Measurements from ENCODE around the gene RNF115. TPM values are rescaled to one million over a fixed set of nuclear protein-coding genes. Genes with fewer than 3 reads are reported as not detected.

The RNF115 gene
- polyA plus RNA-seq, 1 donor from 2014 or later: 22.3 TPM

- Histone ChIP-seq H3K4me2 (ENCODE audit: low read length) (no peak overlapping the region), H3K27me3 (ENCODE audit: insufficient read depth, low read depth, low read length) (no peaks in the 10 kb centered on the region), H3K9me3 (ENCODE audit: low read length) (no peaks in the 10 kb centered on the region), H3F3A (ENCODE audit: insufficient read depth, low read length, poor library complexity, severe bottlenecking) (no peaks in the 10 kb centered on the region), H4K20me1 (ENCODE audit: insufficient read depth) (no peaks in the 10 kb centered on the region), H3K79me2 (replicated peaks; ENCODE audit: insufficient read depth, low read length) (no peaks in the 10 kb centered on the region), H3K36me3 (ENCODE audit: insufficient read depth, low read length) (no peaks in the 10 kb centered on the region), H3K4me3 (ENCODE audit: low read length) (no peak overlapping the region), H2AFZ (ENCODE audit: low read depth, low read length) (no peak overlapping the region), H3K27ac (ENCODE audit: low read length) (no peak overlapping the region), H3K9ac (ENCODE audit: low read length) (no peak overlapping the region), H3K9me2 (ENCODE audit: insufficient read depth, low read length) (no peaks in the 10 kb centered on the region)
- TF ChIP-seq EP300 (conservative IDR thresholded peaks at IDR 0.05; ENCODE audit: poor library complexity, severe bottlenecking) (no peak), SMC3 (conservative IDR thresholded peaks at IDR 0.05; ENCODE audit: poor library complexity) (no peak), RAD21 (conservative IDR thresholded peaks at IDR 0.05) (no peak), EZH2 (IDR thresholded peaks at IDR 0.05; ENCODE audit: borderline replicate concordance, insufficient read depth, low read length, poor library complexity, severe bottlenecking) (no peak), TAF1 (IDR thresholded peaks at IDR 0.05; ENCODE audit: low read depth) (no peak), REST (IDR thresholded peaks at IDR 0.05; ENCODE audit: borderline replicate concordance) (no peak), MXI1 (conservative IDR thresholded peaks at IDR 0.05; ENCODE audit: poor library complexity, severe bottlenecking) (no peak), POLR2AphosphoS5 (IDR thresholded peaks at IDR 0.05) (no peak)
- TF ChIP-seq, protein P1, sequence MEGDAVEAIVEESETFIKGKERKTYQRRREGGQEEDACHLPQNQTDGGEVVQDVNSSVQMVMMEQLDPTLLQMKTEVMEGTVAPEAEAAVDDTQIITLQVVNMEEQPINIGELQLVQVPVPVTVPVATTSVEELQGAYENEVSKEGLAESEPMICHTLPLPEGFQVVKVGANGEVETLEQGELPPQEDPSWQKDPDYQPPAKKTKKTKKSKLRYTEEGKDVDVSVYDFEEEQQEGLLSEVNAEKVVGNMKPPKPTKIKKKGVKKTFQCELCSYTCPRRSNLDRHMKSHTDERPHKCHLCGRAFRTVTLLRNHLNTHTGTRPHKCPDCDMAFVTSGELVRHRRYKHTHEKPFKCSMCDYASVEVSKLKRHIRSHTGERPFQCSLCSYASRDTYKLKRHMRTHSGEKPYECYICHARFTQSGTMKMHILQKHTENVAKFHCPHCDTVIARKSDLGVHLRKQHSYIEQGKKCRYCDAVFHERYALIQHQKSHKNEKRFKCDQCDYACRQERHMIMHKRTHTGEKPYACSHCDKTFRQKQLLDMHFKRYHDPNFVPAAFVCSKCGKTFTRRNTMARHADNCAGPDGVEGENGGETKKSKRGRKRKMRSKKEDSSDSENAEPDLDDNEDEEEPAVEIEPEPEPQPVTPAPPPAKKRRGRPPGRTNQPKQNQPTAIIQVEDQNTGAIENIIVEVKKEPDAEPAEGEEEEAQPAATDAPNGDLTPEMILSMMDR (IDR thresholded peaks at IDR 0.05; ENCODE audit: poor library complexity, severe bottlenecking): no peak
Measured at GRCh38 chr1:145710291-145711027, 113.4 kb downstream of the RNF115 start.

DNA sequence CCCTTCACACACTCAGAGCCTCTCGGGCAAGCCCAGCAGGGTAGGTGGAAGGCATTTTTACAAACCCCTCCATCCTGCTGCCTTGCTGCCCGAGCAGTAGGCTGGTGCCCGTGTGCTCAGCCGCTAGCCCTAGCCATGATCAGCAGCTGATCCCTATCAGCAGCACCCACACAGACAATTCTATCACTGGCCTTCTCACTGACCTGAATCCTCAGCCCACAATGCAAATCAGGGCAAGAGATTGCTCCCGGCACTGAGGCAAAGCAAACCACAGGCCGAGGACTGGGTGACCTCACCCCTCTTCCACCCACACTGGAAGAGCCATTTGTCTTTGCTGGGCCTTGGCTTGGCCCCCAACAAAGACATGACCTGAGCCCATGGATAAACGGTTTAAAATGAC is 115.8 kb downstream of the RNF115 start:
- Histone ChIP-seq H3K9ac (ENCODE audit: low read length) (no peak overlapping the region), H3K36me3 (ENCODE audit: insufficient read depth, low read length) (no peaks in the 10 kb centered on the region), H3K4me3 (ENCODE audit: low read length) (no peak overlapping the region), H3K9me3 (ENCODE audit: low read length) (no peaks in the 10 kb centered on the region), H3K4me2 (ENCODE audit: low read length) (no peak overlapping the region), H3K27me3 (ENCODE audit: insufficient read depth, low read depth, low read length) (no peaks in the 10 kb centered on the region), H4K20me1 (ENCODE audit: insufficient read depth) (no peaks in the 10 kb centered on the region), H3K27ac (ENCODE audit: low read length) (no peak overlapping the region), H2AFZ (ENCODE audit: low read depth, low read length) (no peak overlapping the region), H3K9me2 (ENCODE audit: insufficient read depth, low read length) (no peaks in the 10 kb centered on the region), H3F3A (ENCODE audit: insufficient read depth, low read length, poor library complexity, severe bottlenecking) (no peaks in the 10 kb centered on the region), H3K79me2 (replicated peaks; ENCODE audit: insufficient read depth, low read length) (no peaks in the 10 kb centered on the region)
- TF ChIP-seq, protein P1 (IDR thresholded peaks at IDR 0.05; ENCODE audit: poor library complexity, severe bottlenecking): no peak
- TF ChIP-seq POLR2AphosphoS5 (IDR thresholded peaks at IDR 0.05) (no peak), MXI1 (conservative IDR thresholded peaks at IDR 0.05; ENCODE audit: poor library complexity, severe bottlenecking) (no peak), EP300 (conservative IDR thresholded peaks at IDR 0.05; ENCODE audit: poor library complexity, severe bottlenecking) (no peak), TAF1 (IDR thresholded peaks at IDR 0.05; ENCODE audit: low read depth) (no peak), REST (IDR thresholded peaks at IDR 0.05; ENCODE audit: borderline replicate concordance) (no peak), SMC3 (conservative IDR thresholded peaks at IDR 0.05; ENCODE audit: poor library complexity) (no peak), EZH2 (IDR thresholded peaks at IDR 0.05; ENCODE audit: borderline replicate concordance, insufficient read depth, low read length, poor library complexity, severe bottlenecking) (no peak), RAD21 (conservative IDR thresholded peaks at IDR 0.05) (no peak)

All from neural cell (in vitro differentiated cells).